Measurements from ENCODE around the gene HMCN1. TPM values are rescaled to one million over a fixed set of nuclear protein-coding genes. Genes with fewer than 3 reads are reported as not detected.

HMCN1 gene
- polyA plus RNA-seq, 4 donors, result 49.0 to 58.8 (median 51.4) TPM

DNA sequence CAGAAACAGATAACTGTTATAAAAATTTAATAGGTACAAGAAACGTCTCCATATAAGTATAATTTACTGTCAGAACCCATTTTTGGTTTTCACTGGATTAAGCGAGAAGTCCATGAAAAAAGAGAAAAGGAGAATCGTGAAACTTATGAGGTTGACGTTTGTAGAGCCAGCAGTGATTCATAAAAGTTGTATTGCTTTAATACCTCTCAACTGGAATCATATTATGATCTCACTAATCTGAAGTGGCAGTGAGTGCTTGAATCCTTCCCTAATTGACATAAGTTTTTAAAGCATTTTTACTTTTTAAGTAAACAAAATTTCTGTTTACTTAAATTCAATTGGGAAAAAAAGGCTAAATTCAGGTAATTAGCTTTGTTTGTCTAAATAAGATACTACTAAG lies 325.6 kb downstream of the HMCN1 start:
- no peak for DNase-seq (ENCODE audit: low read depth in 4 of 4, low spot score in 2 of 4)

DNA sequence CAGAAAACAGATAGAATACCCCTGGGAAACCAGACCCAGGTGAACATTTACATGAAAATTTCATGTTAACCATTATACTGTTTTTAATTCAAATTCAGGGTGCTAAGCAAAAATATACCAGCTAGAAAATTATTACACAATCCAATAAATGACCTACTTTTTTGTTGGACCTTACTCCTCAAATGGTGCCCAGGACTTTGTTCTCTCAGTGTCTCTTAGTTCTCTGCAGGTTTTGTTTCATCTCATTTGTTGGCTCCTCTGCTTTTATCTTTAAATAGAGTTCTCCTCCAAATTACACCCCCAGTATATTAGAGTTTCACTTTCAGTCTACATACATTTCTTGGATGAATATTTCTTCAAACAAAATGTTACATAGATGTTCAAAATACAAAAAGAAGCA lies 326.0 kb downstream of the HMCN1 start:
- DNase-seq (ENCODE audit: low read depth in 4 of 4, low spot score in 2 of 4), result no peak

DNA sequence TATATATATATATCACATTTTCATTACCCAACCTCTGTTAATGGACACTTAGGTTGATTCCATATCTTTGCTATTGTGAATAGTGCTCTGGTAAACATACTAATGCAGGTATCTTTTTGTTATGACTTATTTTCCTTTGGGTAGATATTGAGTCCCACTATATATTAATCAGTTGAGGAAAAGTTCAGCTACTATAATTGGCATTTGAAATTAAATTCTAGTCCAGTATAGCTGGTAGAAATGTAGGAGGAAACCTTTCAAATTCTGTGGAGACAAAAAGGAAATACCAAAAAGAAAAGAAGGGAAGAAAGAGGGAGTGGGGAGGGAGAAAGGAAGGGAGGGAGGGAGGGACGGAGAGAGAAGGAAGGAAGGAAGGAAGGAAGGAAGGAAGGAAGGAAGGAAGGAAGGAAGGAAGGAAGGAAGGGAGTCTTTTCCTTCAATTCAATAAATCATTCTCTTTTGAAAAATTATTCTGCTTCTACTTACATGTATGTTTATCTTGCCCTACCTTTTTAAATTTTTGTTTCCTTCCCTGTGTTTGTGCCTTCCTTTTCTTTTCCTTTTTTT lies 329.0 kb downstream of the HMCN1 start:
- no peak for DNase-seq (ENCODE audit: low read depth in 4 of 4, low spot score in 2 of 4)

DNA sequence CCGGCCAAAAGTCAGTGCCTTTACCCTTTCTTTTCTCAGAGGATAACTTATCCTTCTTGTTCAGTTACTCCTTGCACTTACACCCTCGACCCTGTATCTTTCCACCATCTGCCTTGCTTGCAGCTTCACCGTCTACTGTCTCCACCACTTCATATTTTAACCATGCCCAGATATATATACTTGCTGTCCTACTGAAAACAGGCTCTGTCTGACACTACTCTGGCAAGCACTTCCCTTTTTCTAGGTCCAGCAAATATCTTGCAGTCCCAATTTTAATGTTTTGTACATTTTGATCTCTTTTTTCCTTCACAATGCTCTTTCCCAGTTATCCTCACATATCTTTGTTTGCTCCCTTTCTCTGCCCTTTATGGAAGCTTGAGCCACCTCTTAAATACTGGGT lies 332.2 kb downstream of the HMCN1 start:
- DNase-seq (ENCODE audit: low read depth in 4 of 4, low spot score in 2 of 4), result no peak

DNA sequence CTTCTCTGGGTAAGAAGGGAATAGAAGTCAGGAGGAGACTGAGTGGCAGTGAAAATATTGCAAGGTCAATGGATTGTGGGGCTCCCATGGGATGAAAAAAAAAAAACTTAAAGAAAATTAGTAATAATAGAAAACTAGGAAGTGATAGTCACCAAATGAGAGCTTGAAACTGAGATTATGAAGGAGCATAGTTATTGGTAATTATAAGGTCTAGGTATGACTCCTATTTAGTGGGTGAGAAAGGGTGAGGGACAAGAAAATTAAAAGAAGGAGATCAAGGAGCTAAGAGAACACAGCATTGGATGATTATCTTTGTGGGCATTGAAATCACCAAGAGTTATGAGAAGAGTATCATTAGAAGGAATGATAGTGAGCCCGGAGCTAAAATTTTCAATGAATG lies 339.5 kb downstream of the HMCN1 start:
- no peak for DNase-seq (ENCODE audit: low read depth in 4 of 4, low spot score in 2 of 4)

DNA sequence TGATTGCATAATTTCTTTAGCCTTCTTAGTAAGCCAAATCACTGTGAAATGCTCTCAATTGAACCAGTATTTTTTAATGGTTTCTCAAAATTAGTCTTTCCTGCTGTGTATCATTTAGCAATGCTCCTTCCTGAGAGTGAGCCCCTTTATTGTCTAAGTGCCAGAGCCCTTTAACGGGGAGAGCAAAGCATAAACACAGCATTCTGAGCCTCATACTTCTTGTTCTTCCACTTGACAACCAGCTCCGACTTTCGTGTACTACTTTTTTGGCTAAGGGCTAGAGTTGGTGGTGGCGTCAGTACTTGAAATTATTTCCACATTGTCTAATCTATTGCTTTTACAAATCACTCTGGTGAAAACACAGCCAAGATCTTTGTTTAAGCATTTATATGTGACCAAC lies 341.8 kb downstream of the HMCN1 start:
- DNase-seq (ENCODE audit: low read depth in 4 of 4, low spot score in 2 of 4), result no peak

DNA sequence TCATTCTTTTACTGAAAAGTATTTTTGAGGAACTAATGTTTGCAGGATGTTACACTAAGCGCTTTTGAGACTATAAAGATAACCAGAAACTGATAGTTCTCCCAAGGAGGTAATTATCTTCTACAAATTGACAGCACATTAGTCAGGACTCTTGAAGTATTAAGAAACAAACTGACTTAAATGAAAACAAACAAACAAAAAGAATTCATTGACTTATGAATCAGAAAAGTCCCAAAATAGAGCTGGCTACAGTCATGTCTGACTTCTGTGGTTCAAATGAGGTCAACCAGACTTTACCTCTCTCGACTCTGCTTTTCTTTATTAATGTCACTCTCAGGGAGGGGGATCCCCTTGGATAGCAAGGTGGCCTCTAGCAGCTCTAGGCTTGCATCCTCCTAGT lies 344.1 kb downstream of the HMCN1 start:
- DNase-seq (ENCODE audit: low read depth in 4 of 4, low spot score in 2 of 4), result no peak

DNA sequence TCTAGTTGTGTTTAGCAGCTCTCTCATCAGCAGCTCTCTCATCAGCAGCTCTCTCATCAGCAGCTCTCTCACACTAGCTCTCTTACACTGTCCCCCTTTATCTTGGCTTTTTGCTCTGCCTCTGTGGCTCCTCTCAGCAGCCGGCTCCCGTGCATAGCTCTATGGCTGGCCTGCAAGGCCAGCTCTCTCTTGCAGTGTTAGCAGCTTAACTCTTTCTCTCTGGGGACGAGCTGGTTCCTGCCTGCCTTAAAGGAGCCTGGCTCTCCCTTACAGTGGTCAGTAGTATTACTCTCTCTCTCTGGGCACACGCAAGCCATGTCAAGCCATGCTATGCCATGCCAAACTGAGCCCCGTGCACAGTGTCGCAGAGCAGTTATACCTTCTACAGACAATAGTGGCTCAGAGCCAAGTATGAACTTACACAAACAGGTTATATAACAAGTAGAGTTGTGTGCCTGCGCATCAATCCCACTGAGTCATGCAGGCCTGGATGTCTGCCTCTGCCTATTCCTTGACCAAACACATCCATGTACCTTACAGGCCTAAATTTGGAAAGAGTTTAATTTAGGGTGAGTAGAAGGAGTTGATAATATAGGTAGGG lies 345.0 kb downstream of the HMCN1 start:
- DNase-seq (ENCODE audit: low read depth in 4 of 4, low spot score in 2 of 4), result no peak

DNA sequence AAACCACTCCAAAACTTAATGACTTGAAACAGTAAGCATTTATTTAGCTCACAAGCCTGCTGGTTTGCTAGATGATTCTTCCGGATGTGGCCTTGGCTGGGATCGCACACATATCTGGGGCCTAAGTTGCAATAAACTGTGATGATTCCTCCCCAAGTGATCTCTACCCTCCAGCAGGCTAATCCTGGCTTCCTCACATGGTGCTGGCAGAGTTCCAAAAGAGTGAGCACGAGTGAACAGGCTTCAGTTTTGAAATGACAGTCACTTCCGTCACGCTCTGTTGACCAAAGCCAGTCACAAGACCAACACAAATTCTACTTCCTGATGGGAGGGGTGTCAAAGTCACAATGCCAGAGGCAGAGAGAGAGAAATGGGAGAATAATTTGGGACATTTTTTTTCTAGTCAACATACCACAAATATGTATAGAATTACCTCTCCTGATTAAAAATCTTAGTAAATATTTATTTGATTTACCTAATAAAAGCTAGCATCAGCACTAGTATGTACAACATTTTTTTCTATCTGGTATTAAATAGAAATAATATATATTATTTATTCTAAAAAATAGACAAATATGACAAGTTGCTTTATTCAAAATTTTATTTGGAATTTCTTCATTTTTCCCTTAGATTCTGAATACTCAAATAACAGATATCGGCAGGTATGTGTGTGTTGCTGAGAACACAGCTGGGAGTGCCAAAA lies 348.2 kb downstream of the HMCN1 start:
- peak; percentile 25 to 65 (median 38) for DNase-seq (ENCODE audit: low read depth in 4 of 4, low spot score in 2 of 4)

DNA sequence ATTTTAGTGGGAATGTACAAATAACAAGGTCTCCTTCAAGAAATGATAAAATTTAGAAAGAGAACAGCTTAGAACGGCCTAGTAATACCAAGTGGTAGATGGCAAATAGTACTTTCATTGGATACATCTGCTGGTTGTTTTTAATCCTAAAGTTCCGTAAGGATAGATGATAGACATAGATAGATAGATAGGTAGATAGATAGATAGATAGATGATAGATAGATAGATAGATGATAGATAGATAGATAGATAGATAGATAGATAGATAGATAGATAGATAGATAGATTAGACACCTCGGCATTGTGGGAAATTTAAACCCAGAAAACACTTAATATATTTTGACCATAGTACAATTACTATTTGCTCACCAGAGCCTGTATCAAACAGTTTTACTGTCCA lies 352.4 kb downstream of the HMCN1 start:
- DNase-seq (ENCODE audit: low read depth in 4 of 4, low spot score in 2 of 4), result no peak

DNA sequence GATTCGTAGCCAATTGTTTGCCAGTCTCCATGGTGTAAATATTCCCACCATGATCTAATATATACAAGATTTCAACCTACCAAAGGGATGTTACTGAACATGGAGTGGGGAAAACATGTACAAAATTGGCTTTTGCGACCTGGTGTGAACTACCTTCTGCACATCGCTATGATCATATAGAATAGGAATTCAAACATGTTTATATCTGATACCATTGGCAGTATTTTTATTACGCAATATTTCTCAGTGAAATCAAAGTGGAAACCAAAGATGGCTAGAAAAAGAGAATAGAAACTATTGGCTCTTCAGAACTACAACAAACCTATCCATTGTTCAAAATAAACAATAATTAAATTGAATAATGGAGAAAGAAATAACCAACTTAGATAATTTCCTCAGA lies 355.7 kb downstream of the HMCN1 start:
- DNase-seq (ENCODE audit: low read depth in 4 of 4, low spot score in 2 of 4), result no peak

DNA sequence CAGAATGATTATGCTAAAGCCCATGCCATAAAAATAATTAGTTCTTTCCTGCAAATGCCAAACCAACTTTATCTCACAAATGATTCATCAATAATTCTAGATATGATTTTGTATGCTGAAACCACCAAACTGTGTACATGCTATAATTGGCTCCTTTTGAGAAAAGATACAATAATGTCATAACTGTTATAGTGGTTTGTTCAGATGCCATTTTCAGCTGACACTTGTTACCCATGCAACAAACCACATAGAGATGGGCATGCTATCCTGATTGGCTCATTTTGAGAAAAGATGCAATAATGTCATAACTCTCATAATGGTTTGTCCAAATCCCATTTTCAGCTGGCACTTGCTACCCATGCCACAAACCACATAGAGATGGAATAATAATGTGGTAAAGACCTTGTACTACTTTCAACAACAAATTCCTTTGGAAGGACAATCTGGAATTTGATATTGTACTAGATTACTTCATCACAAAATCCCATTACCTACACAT lies 357.1 kb downstream of the HMCN1 start:
- DNase-seq (ENCODE audit: low read depth in 4 of 4, low spot score in 2 of 4), result no peak

DNA sequence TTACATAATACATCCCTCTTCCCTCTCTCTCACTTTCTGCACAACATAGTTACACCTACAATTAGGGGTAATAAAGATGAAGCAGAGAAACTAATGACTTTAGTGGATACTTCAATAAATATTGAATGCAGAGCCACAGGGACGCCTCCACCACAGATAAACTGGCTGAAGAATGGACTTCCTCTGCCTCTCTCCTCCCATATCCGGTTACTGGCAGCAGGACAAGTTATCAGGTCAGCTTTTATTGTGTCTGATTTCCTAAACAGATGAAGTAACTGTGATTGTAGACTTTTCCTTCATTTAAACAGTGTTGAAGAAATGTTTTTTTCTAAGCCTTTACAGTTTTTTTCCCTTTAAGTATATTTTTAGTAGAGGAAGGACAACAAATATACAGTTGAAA lies 359.2 kb downstream of the HMCN1 start:
- DNase-seq (ENCODE audit: low read depth in 4 of 4, low spot score in 2 of 4), result no peak

DNA sequence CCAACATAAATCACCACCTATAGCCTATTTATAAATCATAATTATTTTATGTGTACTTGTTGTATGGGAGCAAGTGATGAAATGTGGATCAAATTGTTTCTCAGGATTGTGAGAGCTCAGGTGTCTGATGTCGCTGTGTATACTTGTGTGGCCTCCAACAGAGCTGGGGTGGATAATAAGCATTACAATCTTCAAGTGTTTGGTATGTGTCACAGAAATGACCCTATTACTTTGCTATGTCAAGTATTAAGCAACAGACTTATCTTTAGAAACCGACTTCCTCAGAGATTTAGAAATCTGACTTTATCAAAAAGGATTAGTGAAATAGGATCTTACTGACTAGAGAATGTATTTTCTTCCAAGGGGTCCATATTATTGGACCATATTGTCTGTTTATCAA lies 360.0 kb downstream of the HMCN1 start:
- no peak for DNase-seq (ENCODE audit: low read depth in 4 of 4, low spot score in 2 of 4)

DNA sequence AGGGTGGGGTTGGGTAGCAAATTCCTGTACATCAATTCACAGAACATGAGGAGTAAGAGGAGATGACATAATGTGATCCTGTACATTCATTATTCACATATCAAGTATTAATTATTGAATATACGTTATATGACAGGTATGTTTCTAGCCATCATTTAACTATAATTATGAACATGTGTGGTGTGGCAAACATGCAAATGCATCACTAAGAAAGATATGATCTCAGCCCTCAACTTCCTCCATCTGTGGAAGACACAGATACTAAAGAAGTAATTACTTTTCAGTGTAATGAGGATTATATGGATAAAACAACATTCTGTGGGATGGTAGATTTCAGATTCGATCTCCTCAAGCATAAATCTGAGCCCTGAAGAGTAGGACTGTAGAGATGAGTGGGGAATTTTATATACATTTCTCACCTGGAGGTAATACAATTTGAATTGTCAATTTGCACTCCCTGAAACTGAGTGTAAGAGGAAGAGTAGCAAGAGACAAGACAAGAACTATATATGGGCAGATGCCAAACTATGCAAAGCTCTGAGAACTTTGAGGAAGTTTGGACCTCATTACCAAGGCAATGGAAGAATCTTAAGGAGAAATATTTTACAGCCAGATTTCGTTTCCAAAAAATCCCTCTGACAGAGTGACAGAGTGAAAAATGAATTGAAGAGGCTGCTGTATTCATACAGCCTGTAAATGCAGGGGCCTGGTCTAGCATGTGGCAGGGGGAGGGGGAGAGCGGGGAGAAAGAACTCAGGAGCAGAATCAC lies 365.3 kb downstream of the HMCN1 start:
- DNase-seq (ENCODE audit: low read depth in 4 of 4, low spot score in 2 of 4), result no peak

DNA sequence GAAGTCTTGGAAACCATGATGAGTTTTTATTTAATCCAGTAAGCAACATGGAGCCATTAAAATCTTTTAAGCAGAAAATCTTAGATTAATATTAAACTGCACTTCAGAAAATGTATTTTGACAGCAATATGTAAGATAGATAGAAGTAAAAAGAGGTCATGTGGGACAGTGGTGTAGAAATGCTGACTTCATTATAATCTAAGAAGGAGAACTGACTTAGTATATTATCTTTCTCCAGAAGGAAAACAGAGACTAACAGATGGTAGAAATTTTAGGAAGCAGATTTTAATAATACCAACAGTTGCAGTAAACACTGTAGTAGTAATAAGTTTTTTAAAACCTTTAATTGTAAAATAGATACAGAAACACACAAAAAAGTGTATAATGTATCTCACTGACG lies 367.9 kb downstream of the HMCN1 start:
- DNase-seq (ENCODE audit: low read depth in 4 of 4, low spot score in 2 of 4), result no peak

DNA sequence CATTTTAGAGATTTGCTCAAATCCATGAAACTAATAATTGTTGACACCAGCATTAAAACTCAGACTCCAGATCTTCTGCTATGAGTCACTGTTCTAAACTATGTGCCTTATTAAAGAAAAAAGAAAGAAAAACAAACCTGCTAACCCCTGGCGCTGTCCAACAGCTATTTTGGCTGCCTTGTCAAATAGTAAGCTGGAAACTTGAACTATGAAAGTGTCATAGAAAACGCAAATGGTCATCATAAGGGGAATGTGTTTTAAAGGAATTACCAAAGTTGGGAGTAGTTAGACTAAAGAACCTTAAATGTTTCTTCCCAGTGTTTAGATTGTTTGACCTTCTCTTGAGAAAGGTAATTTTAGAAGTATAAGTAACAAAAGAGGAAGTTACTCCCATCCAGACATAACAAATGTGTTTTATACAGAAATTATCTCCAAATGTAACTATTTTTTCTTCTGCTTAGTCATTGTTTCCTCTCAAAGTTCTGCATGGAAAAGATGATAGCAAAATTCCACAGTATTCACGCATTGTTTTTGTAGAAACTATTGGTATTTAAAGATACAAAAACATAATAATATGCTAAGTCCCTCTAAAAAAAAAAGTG lies 368.5 kb downstream of the HMCN1 start:
- DNase-seq (ENCODE audit: low read depth in 4 of 4, low spot score in 2 of 4), result peak in 1 of 4 donors; percentile 6

DNA sequence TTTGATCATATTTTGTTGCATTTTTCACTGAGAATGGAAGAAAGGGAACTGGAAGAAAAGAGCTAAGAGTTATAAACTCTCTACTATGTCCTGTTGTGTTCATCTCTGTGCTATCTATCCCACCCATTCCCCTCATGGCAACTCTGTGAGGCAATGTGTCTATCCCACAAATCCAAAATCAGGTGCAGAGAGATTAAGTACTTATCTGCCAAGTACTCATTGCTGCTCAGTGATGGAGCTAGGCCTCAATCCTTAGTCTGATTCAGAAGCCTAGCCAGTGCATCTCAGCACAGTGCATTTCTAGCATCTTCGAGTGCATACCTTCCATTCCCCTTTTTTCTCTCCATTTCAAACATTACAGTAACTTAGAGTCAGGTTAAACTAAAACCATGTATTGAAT lies 370.3 kb downstream of the HMCN1 start:
- DNase-seq (ENCODE audit: low read depth in 4 of 4, low spot score in 2 of 4), result no peak

DNA sequence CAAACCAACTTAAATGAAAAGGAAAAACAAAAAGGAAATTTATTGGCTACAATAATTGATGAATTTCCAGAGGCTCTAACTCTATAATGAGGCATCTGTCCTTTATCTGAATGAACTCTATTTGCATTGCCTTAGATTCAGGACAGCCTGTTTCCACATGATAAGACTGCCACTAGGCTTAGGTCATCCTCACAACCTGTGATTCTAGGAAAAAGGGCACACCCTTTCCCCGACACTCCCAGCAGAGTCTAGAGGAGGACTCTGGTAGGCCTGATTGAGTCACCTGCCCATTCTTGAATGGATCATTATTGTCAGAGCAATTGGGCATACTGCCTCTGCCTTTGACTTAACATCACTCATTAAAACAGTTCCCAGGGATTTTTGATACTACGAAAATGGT lies 378.1 kb downstream of the HMCN1 start:
- no peak for DNase-seq (ENCODE audit: low read depth in 4 of 4, low spot score in 2 of 4)

DNA sequence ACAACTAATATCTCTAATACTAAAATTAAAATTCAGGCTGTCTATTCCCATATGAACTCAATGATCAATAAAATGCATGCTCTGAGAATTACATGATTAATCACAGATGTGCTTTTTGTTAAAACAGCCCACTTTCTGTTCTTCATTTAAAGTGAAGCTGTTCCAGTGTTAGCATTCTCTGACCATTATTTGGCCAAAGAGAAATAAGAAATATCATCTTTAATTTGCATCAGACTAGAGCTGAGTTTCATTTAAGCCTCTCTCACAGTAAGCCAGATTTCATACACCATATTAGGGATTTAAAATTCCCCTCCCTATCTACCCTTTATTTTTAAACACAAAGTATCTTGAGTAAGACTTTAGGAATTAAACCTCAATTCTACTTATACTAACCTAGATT lies 379.3 kb downstream of the HMCN1 start:
- DNase-seq (ENCODE audit: low read depth in 4 of 4, low spot score in 2 of 4), result no peak

DNA sequence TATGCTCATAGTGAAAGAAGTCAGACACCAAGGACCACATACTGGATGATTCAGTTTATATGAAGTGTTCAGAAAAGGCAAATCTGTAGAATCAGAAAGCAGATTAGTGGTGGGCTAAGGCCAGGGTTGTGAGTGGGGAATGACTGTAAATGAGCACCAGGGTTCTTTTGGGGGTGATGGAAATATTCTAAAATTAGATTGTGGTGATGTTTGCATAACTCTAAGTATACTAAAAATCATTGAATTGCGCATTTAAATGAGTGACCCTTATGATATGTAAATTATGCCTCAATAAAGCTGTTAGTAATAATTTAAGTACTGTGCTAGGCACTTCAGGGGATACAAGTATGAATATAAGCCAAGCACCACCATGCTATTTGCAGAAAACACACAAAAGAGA lies 384.5 kb downstream of the HMCN1 start:
- DNase-seq (ENCODE audit: low read depth in 4 of 4, low spot score in 2 of 4), result no peak
